T-cell (primary cell): ENCODE data around the gene EPAS1. TPM values are rescaled to one million over a fixed set of nuclear protein-coding genes. Genes with fewer than 3 reads are reported as not detected.

Experiments used
- ATAC-seq, 4 experiments: fragments of 200-7000 bp in 3 of 4; fragments of 150-1000 bp in 1 of 4; cut with Tn5 transposase; replicated peaks in 1 of 4; 1 replicate in 3 of 4; 2 replicates in 1 of 4; pipeline ENCODE4 v1.10.0; 2021; ENCODE audit warnings: moderate library complexity in 3 of 4, mild to moderate bottlenecking in 2 of 4, moderate number of reproducible peaks in 1 of 4
- CTCF ChIA-PET, 2 donors: fragments of 300-600 bp; sonication (Branson Sonifier 250); formaldehyde crosslinking; loops; one replicate each; lab custom pipeline; 2022; ENCODE audit warnings: antibody characterized with exemption in 2 of 2; lab: Charles Lee
- POLR2A ChIA-PET, 2 donors: fragments of 300-600 bp; sonication (Branson Sonifier 250); formaldehyde crosslinking; loops; one replicate each; lab custom pipeline; 2022; ENCODE audit warnings: antibody characterized with exemption in 2 of 2; lab: Charles Lee
- DNase-seq, 35 experiments: peaks; one replicate each; pipeline versions ENCODE4 v3.0.0 to v3.0.0-alpha.2; 2013 to 2023
- H3K27ac ChIP-seq: one replicate; pipeline ENCODE4 v1.5.1; 2013; ENCODE audit warnings: low read length
- H3K27me3 ChIP-seq, 2 experiments: replicated peaks in 1 of 2; 1 replicate in 1 of 2; 2 replicates in 1 of 2; pipeline versions ENCODE4 v1.6.1 to v1.7.0; 2013; ENCODE audit warnings: low read length in 1 of 2, mixed read lengths in 1 of 2; ENCODE audit not compliant: control insufficient read depth in 2 of 2, insufficient read depth in 2 of 2; ENCODE audit errors: extremely low read depth in 1 of 2
- H3K36me3 ChIP-seq, 2 donors: 1 replicate in 1 of 2; 2 replicates in 1 of 2; pipeline versions ENCODE4 v1.6.1 to v1.7.0; 2013; ENCODE audit warnings: low read length in 1 of 2; ENCODE audit not compliant: control insufficient read depth in 2 of 2, insufficient read depth in 1 of 2; ENCODE audit errors: extremely low read depth in 1 of 2
- H3K4me1 ChIP-seq, 2 experiments: 1 replicate in 1 of 2; 2 replicates in 1 of 2; pipeline versions ENCODE4 v1.6.1 to v1.7.0; 2013; ENCODE audit warnings: low read length in 2 of 2, mixed read lengths in 1 of 2; ENCODE audit not compliant: insufficient read depth in 2 of 2, control insufficient read depth in 1 of 2; ENCODE audit errors: extremely low read depth in 1 of 2
- H3K4me3 ChIP-seq, 2 donors: 1 replicate in 1 of 2; 2 replicates in 1 of 2; pipeline versions ENCODE4 v1.5.1 to v1.7.0; 2013; ENCODE audit warnings: mild to moderate bottlenecking in 2 of 2, low read length in 1 of 2, moderate library complexity in 1 of 2; ENCODE audit not compliant: control insufficient read depth in 1 of 2; ENCODE audit errors: extremely low read depth in 1 of 2
- H3K9me3 ChIP-seq: 2 replicates; pipeline ENCODE4 v1.7.0; 2013
- H3K27ac Mint-ChIP-seq, 2 donors: one replicate each; pipeline ENCODE4 v1.8.0; 2020 to 2021; ENCODE audit warnings: mild to moderate bottlenecking in 2 of 2, mixed read lengths in 2 of 2
- H3K27me3 Mint-ChIP-seq, 2 donors: one replicate each; pipeline ENCODE4 v1.8.0; 2021 to 2022; ENCODE audit warnings: mixed read lengths in 2 of 2
- H3K36me3 Mint-ChIP-seq: one replicate; pipeline ENCODE4 v1.8.0; 2021; ENCODE audit warnings: mixed read lengths
- H3K4me1 Mint-ChIP-seq, 3 donors: one replicate each; pipeline ENCODE4 v1.8.0; 2020 to 2022; ENCODE audit warnings: mixed read lengths in 3 of 3, mild to moderate bottlenecking in 1 of 3
- H3K4me3 Mint-ChIP-seq, 3 donors: one replicate each; pipeline ENCODE4 v1.8.0; 2020 to 2022; ENCODE audit warnings: mild to moderate bottlenecking in 3 of 3, mixed read lengths in 3 of 3, moderate library complexity in 3 of 3
- H3K9me3 Mint-ChIP-seq, 3 donors: one replicate each; pipeline ENCODE4 v1.8.0; 2020 to 2022; ENCODE audit warnings: mixed read lengths in 3 of 3
- WGBS: methylation state at CpG from one replicate; pipeline ENCODE4 v1.1.5; 2013; ENCODE audit warnings: missing lambda C conversion rate; ENCODE audit not compliant: insufficient coverage; 5-methylcytosine and 5-hydroxymethylcytosine counted together
- total RNA-seq, 35 experiments: library from RNA in 6 of 35; stranded (reverse) in 6 of 35; fragments of 120-200 nt in 1 of 35; gene quantifications; one replicate each; pipeline versions ENCODE4 v1.2.1 to v1.2.4 and lab custom pipeline; 2013 to 2026

Gene EPAS1
- total RNA-seq, 5 donors from 2014 or later (not counting 1 experiment from before 2014, with no cell fraction given), result 1.0 to 4.0 (median 3.0) TPM

DNA sequence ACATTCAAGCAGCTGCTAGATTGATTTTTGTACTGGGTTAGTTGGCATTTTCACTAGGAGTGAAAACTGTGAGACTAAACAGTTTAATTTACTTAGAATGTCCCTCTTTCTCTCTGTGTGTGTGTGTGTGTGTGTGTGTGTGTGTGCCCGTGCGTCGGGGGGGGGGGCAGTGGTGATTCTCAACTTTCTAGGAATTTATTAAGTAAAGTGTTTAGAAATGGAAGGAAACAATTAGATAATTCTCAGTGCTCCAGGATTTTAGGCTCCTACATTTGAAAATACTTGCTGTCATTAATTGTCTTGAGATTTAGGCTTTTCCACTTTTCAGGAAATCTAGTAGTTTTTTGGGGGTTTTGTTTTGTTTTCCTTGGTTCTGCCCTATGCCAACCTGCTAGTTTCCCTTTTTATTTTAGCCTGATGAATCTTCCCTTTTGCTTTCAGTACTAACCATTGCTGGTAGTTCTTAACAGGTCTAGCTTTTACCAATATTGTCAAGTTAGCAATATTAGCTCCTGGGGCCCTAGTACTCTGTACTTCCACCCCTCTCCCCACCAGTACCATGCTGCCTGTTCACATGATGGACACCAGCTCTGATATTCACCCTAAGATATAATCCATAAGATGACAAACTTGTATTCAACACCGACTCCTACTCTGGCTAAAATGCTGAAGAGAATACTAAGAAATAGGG, 4.9 kb downstream of the EPAS1 start:
- Mint-ChIP-seq H3K4me3 (no peak overlapping the region), H3K36me3 (no peaks in the 10 kb centered on the region), H3K27ac (no peak overlapping the region), H3K4me1 (peaks cover 48 to 62% (median 57%) of the 10 kb centered on the region in 3 donors), H3K27me3 (peaks cover 42 to 65% of the 10 kb centered on the region in 2 donors), H3K9me3 (no peaks in the 10 kb centered on the region)
- DNase-seq (no peak), ATAC-seq (no peak)
- WGBS, result 100% methylated on average over 1 of the region's 4 CpGs
- CTCF ChIA-PET, result no interaction called here
- Histone ChIP-seq H3K36me3 (no peaks in the 10 kb centered on the region), H3K4me1 (peaks cover 33 to 46% of the 10 kb centered on the region in 2 experiments), H3K4me3 (no peak overlapping the region), H3K27ac (no peak overlapping the region), H3K27me3 (peaks cover 3 to 41% of the 10 kb centered on the region in 2 experiments), H3K9me3 (no peaks in the 10 kb centered on the region)
- POLR2A ChIA-PET, result interaction anchor here in 1 of 2 donors (0.6 to 0.7 kb wide), 3 partner anchors 48 to 1719 kb away, joined by 3 to 8 read pairs (median 6); no protein-coding TSS in a partner anchor

DNA sequence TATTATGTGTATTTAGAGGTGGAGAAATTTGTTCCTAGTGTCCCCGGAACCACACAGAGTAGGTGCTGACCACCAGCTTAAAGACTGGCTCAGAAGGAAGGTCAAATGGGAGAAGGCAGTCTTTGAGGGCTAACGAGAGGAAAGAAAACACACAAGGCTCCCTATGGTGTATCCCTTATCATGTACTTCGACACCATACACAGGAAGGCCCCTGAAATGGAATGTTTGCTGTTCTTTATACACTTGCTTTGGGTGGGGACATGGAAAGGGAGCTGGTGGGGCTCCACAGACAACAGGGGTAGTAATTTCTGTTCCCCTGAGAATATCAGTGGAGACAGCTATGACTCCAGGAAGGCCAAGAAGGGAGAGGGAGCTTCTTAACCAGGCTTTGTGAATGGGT, 6.0 kb downstream of the EPAS1 start:
- ATAC-seq (no peak), DNase-seq (no peak)
- H3K4me1 Mint-ChIP-seq, result peaks cover 43 to 56% (median 51%) of the 10 kb centered on the region in 3 donors
- H3K27ac ChIP-seq, result no peak overlapping the region
- H3K4me3 Mint-ChIP-seq, result no peak overlapping the region
- H3K4me1 ChIP-seq, result peaks cover 29 to 38% of the 10 kb centered on the region in 2 experiments
- no peaks in the 10 kb centered on the region for H3K9me3 Mint-ChIP-seq
- peaks cover 3 to 40% of the 10 kb centered on the region in 2 experiments for H3K27me3 ChIP-seq
- H3K36me3 Mint-ChIP-seq, result no peaks in the 10 kb centered on the region
- WGBS, result 100% methylated on average over 1 of the region's 3 CpGs
- no peak overlapping the region for H3K27ac Mint-ChIP-seq
- ChIA-PET CTCF (interaction anchor here in 1 of 2 donors (0.5 to 1.4 kb wide), 3 partner anchors 17 to 330 kb away, joined by 3 to 4 read pairs (median 4); no protein-coding TSS in a partner anchor), POLR2A (interaction anchor here in 1 of 2 donors (0.6 to 0.7 kb wide), 2 partner anchors 137 to 1720 kb away, joined by 3 to 6 read pairs; no protein-coding TSS in a partner anchor)
- peaks cover 51 to 68% of the 10 kb centered on the region in 2 donors for H3K27me3 Mint-ChIP-seq
- H3K4me3 ChIP-seq, result no peak overlapping the region
- no peaks in the 10 kb centered on the region for H3K9me3 ChIP-seq
- no peaks in the 10 kb centered on the region for H3K36me3 ChIP-seq

DNA sequence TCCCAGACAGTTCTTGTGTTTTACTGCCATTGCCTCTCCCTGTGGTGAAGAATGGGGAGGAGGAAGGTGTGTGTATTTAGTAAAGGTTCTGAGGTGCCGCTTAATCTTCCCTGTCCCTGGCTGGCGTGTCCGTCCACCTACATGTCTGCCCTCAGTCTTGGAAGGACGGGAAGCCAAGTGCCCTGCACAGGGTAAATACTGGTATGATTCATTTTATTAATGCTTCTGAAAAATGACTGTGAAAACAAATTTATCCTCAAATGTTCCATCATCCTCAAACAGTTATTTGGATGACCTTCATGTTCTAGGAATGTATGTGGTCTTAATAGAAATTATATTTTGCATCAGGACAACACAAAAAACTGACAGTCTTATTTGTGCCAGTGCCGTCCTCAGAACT, 6.6 kb downstream of the EPAS1 start:
- peaks cover 24 to 32% of the 10 kb centered on the region in 2 experiments for H3K4me1 ChIP-seq
- H3K27ac Mint-ChIP-seq, result no peak overlapping the region
- peaks cover 3 to 34% of the 10 kb centered on the region in 2 experiments for H3K27me3 ChIP-seq
- peaks cover 51 to 70% of the 10 kb centered on the region in 2 donors for H3K27me3 Mint-ChIP-seq
- peak overlapping the region in 1 of 3 donors; percentile 87 for H3K4me3 Mint-ChIP-seq
- no peaks in the 10 kb centered on the region for H3K9me3 ChIP-seq
- DNase-seq, result no peak
- no peaks in the 10 kb centered on the region for H3K36me3 ChIP-seq
- no peak overlapping the region for H3K4me3 ChIP-seq
- CTCF ChIA-PET, result interaction anchor here in 1 of 2 donors (0.5 to 1.4 kb wide), 2 partner anchors 63 to 330 kb away, joined by 3 to 4 read pairs; no protein-coding TSS in a partner anchor
- H3K9me3 Mint-ChIP-seq, result no peaks in the 10 kb centered on the region
- H3K4me1 Mint-ChIP-seq, result peaks cover 41 to 53% (median 47%) of the 10 kb centered on the region in 3 donors
- no peak for ATAC-seq
- H3K27ac ChIP-seq, result no peak overlapping the region
- no peaks in the 10 kb centered on the region for H3K36me3 Mint-ChIP-seq
- POLR2A ChIA-PET, result no interaction called here
- WGBS, result no CpG with 5 or more reads among the region's 5 CpGs

DNA sequence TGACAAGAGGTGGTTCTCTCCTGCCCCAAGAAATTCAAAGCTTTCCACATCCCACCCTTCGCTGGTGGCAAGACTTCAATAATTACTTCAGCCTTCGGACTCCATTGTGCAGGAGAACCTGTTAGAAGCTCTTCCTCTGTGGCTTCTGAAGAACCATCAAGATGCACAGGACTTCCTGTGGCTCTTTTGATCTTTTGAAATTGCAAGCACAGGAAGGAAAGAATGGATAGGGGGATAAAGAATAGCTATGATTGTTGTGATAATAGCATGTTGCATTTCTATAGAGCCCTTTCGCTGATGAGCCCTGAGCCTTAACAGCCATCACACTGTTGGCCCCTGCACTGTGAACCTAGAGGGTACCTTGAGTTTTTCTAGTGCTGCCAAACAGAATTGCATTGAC, 7.4 kb downstream of the EPAS1 start:
- Histone ChIP-seq H3K9me3 (no peaks in the 10 kb centered on the region), H3K27ac (no peak overlapping the region), H3K36me3 (no peaks in the 10 kb centered on the region), H3K4me3 (peak overlapping the region in 1 of 2 donors; percentile 55), H3K4me1 (peaks cover 20 to 24% of the 10 kb centered on the region in 2 experiments), H3K27me3 (peaks cover 3 to 27% of the 10 kb centered on the region in 2 experiments)
- H3K4me3 Mint-ChIP-seq, result peak overlapping the region; percentile 8 to 87 (median 60)
- H3K27ac Mint-ChIP-seq, result no peak overlapping the region
- no peaks in the 10 kb centered on the region for H3K9me3 Mint-ChIP-seq
- POLR2A ChIA-PET, result interaction anchor here in 1 of 2 donors (0.6 to 0.7 kb wide), 2 partner anchors 31 to 33 kb away, joined by 3 read pairs; no protein-coding TSS in a partner anchor
- DNase-seq, result peak in 1 of 35 experiments; percentile 48
- peaks cover 48 to 69% of the 10 kb centered on the region in 2 donors for H3K27me3 Mint-ChIP-seq
- peaks cover 33 to 45% (median 39%) of the 10 kb centered on the region in 3 donors for H3K4me1 Mint-ChIP-seq
- CTCF ChIA-PET, result interaction anchor here (0.5 to 1.4 kb wide), 3 partner anchors 62 to 242 kb away, joined by 3 to 4 read pairs (median 3); no protein-coding TSS in a partner anchor
- WGBS, result 0% methylated on average over 3 of the region's 3 CpGs
- peak; percentile 62 to 88 (median 84) for ATAC-seq
- no peaks in the 10 kb centered on the region for H3K36me3 Mint-ChIP-seq

DNA sequence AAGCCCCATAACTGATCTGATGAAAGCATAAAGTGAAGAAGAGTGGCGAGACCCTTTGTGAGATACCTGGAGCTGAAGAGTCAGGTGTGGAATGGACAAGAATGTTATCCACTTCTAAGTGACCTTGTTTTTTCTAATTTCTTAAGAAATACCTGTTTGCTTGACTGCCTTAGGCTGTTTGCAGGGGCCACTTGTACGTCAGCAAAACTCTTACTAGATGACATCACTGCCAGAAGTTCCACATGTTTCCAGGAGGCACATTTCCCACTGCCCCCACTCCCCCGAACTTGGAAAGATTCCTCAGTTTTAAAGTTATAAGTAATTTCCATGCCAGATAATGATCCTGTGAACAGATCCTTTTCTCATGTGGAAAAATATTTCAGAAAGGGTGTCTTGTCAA, 8.0 kb downstream of the EPAS1 start:
- Mint-ChIP-seq H3K9me3 (no peaks in the 10 kb centered on the region), H3K36me3 (no peaks in the 10 kb centered on the region), H3K4me1 (peaks cover 28 to 39% (median 36%) of the 10 kb centered on the region in 3 donors), H3K27me3 (peaks cover 45 to 64% of the 10 kb centered on the region in 2 donors), H3K4me3 (peak overlapping the region in 2 of 3 donors; percentile 60 to 87), H3K27ac (no peak overlapping the region)
- Histone ChIP-seq H3K4me1 (peaks cover 20 to 22% of the 10 kb centered on the region in 2 experiments), H3K9me3 (no peaks in the 10 kb centered on the region), H3K27ac (no peak overlapping the region), H3K4me3 (peak overlapping the region in 1 of 2 donors; percentile 55), H3K27me3 (peaks cover 3 to 23% of the 10 kb centered on the region in 2 experiments), H3K36me3 (no peaks in the 10 kb centered on the region)
- CTCF ChIA-PET, result interaction anchor here in 1 of 2 donors (1.1 kb wide), 1 partner anchor 242 kb away, joined by 4 read pairs; no protein-coding TSS in a partner anchor
- DNase-seq, result no peak
- POLR2A ChIA-PET, result interaction anchor here in 1 of 2 donors (0.6 kb wide), 1 partner anchor 33 kb away, joined by 3 read pairs; no protein-coding TSS in a partner anchor
- no peak for ATAC-seq
- WGBS, result 100% methylated on average over 2 of the region's 3 CpGs

DNA sequence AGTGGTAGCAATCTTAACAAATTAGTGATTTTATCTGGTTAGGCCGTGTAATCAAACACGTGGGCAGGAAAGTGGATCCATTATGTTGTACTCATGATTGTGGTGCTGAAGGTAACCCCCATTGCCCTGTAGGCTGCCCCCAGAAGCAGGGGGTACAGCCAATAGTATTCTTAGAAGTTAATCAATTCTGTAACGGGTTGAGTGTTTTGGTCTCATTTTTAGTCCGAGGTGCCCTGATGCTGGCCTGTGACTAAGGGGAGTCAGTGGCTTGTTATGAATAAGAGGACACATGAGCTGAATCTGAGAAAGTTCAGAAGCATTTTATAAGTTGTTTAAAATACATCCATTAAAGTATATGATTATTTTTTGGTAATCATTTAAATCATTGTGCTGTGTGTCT, 8.6 kb downstream of the EPAS1 start:
- H3K4me3 Mint-ChIP-seq, result peak overlapping the region in 1 of 3 donors; percentile 87
- ChIA-PET CTCF (no interaction called here), POLR2A (no interaction called here)
- 63% methylated on average over 4 of the region's 4 CpGs for WGBS
- H3K27me3 Mint-ChIP-seq, result peaks cover 49 to 62% of the 10 kb centered on the region in 2 donors
- Histone ChIP-seq H3K4me3 (no peak overlapping the region), H3K4me1 (peaks cover 20 to 22% of the 10 kb centered on the region in 2 experiments), H3K36me3 (no peaks in the 10 kb centered on the region), H3K9me3 (no peaks in the 10 kb centered on the region), H3K27ac (no peak overlapping the region), H3K27me3 (peaks cover 0 to 22% of the 10 kb centered on the region in 2 experiments)
- DNase-seq (no peak), ATAC-seq (no peak)
- peaks cover 28 to 39% (median 36%) of the 10 kb centered on the region in 3 donors for H3K4me1 Mint-ChIP-seq
- no peaks in the 10 kb centered on the region for H3K9me3 Mint-ChIP-seq
- no peaks in the 10 kb centered on the region for H3K36me3 Mint-ChIP-seq
- no peak overlapping the region for H3K27ac Mint-ChIP-seq
